GM11168 (cell line): Measurements from ENCODE around the gene GUCY1A1.

Experiments used
- in situ Hi-C: fragments of 300-500 bp; cut with MboI; formaldehyde crosslinking; loops from one replicate; pipeline ENCODE4 v1.12.0; 2022; ENCODE audit warnings: low sequenced_read_pairs; ENCODE audit not compliant: unreplicated experiment

Gene GUCY1A1

DNA sequence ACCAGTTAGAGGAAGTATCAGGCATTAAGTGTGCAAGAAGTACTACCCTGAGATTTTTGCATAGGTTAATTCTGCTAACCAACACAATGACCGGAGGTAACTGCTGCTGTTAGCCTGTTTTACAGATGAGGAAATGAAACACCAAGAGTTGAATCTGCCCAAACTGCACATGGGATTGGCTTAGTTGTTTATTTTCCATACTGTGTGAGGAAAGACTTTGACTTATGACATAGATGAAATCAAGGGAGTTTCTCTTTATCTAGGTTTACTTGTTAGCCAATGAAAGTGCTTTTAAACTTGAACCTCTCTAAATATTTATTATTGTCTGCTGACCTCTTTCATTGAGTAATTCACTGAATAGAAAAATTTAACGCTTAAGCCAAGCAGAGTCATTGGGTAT is 102.4 kb downstream of the GUCY1A1 start:
- in situ Hi-C loops = no loop called here

DNA sequence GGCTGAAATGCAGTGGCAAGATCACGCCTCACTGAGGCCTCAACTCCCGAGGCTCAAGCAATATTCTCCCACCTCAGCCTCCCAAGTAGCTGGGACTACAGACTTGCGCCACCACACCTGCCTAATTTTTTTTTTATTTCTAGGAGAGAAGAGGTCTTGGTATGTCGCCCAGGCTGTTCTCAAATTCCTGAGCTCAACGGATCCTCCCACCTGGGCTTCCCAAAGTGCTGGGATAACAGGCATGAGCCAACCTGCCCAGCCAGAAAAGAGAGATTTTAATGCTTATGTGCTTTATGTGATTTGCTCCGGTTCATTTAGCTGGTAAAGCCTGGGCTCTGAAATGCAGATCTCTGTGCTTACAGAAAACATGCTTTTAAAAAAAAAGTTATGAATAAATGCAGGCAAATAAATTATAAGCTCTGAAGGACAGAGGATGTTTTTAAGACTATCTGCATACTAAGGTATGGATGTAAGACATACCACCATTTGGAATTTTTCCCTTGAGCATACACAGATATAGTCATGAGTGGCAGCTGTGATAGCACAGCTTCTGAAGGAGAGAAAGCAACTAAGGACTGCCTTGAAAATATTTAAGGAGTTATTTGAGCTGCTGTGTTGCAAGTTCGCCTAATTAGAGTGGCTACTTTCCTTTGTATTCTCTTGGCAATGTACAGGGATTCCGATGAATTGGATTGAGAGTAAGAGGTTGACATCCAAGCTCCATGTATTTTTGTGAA is 106.0 kb downstream of the GUCY1A1 start:
- in situ Hi-C loops = no loop called here

DNA sequence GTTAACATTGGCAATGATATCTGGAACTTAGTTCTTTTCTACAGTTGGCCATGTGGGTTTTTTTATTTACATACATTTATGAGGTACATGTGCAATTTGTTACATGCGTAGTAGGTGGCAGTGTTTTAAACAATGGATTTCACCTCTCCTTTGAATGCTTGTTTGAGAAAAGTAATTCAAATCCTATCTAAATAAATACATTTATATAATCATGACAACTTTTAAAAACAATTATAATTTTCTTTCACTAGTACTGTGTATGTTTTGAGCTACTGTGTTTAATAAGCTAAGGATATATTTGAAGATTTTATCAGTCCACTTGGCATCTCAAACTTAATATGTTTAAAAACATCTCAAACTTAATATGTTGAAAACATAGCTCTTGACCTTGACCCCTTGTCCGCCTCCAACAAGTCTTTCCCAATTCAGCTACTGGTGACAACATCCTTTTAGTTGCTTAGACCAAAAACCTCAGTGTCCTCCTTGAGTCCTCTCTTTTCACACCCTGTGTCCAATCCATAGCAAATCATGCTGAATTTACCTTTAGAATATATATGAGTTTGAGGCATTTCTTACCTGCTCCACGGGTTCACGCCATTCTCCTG is 106.7 kb downstream of the GUCY1A1 start:
- in situ Hi-C loops = no loop called here

DNA sequence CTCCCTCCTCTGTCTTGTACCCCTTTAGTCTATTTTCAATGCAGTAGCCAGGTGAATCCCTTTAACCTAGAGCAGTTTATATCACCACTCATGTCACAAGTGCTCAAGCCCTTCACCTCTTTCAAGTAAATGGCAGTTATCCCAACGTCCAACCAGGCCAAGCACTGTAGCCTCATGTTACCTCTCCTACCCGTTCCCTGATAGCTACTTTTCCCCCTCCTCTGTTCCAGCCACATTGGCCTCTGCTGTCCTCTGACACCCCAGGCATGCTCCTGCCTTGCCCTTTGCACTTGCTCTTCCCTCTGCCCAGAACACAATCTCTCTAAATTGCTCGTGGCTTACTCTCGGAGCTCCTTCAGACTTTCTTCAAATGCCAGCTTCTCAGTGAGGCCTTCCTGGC is 107.4 kb downstream of the GUCY1A1 start:
- in situ Hi-C loops = no loop called here

DNA sequence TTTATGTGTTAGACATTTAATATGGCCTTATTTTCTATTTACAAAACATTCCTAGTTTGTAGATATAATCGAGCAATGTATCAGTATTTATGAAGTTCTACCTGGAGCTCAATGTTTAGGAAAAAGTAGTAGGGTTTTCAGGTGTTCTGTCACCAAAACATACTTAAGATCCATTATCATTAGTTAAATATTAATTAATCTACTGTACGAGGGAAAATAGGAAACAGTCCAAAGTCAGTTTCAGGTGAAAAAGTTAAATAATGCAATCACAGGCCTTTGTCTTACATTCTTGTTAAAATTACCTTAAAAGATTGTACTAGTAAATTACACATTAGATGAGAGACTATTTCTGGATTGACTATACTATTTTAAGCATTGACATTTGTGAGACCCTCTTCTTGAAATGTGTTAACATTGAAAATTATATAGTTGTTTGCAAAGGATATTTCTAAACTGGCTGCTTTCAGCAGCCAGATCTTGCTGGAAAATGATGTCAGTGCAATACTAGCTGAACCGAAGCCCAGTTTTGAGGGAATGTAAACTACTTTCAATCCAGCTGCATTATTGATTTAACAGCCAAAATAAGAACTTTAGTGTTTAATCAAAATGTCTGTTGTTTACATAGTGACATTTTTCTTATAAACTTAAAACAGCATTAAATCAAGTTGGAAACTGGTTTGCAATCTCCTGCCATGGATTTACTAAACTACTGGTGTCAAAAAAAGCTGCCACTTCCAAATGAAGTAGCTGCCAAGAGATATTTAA is 111.5 kb downstream of the GUCY1A1 start:
- in situ Hi-C loops = no loop called here

DNA sequence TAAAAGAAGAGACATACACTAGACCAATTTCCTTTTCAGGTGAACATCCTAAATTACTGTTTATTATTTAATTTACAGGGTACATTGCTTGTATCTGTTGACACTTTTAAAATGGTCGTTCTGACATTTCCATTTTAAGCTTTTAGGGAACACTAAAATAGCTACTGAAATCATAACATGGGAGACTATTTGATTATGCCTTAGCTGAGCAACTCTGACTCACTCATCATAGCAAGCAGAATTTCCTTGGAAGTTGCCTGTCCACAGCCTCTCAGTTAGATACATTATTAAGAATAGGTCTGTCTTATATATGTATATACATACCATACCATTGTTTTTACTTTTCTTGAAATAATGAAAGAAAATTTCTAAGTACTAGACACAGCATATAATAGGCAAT is 114.1 kb downstream of the GUCY1A1 start:
- in situ Hi-C loops = loop anchor here (5.0 kb wide), 1 partner anchor 258 kb away; no protein-coding TSS in a partner anchor

DNA sequence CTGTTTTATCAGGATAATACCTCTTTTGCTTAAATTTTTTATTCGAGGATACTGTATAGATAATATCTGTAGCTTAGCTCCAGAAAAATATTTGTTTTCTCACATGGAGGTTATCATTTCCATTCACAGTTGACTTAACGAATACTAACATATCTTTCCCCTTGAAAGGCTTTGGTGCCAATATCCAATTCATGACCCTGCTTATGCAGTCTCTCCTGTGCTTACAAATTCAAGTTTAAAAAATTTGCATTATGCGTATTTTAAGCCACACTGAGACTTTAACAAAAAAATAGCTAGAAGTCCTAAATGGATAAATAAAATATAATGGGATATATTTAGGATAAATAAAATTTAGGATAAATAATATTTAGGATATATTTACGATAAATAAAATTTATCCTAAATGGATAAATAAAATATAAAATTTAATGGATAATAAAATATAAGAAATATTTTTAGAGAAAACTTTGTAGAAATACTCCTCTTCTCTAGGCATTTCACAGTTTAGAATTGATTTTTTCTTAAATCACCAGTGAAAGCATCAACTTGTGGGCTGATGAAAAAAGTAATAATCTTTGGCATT is 114.7 kb downstream of the GUCY1A1 start:
- in situ Hi-C loops = loop anchor here (5.0 kb wide), 1 partner anchor 259 kb away; no protein-coding TSS in a partner anchor
